H1 (cell line): ENCODE measurements around the gene MORC3. TPM values are rescaled to one million over a fixed set of nuclear protein-coding genes. Genes with fewer than 3 reads are reported as not detected.

Experiments used
- GABPA ChIP-seq: IDR thresholded peaks from 2 replicates; pipeline ENCODE4 v1.6.1; 2011; ENCODE audit warnings: mild to moderate bottlenecking, low read length, moderate library complexity, borderline replicate concordance; ENCODE audit not compliant: insufficient read depth
- KDM4A ChIP-seq: IDR thresholded peaks from one replicate; pipeline ENCODE4 v1.7.1; 2012; ENCODE audit warnings: low read depth, mild to moderate bottlenecking, moderate library complexity, low read length, inconsistent platforms; ENCODE audit not compliant: severe bottlenecking
- RBBP5 ChIP-seq: IDR thresholded peaks from 2 replicates; pipeline ENCODE4 v1.7.1; 2012; ENCODE audit warnings: low read depth, mild to moderate bottlenecking, inconsistent platforms, low read length, moderate library complexity, borderline replicate concordance
- RNF2 ChIP-seq: fragments of 200-900, 300-1000 bp; sonication (generic); IDR thresholded peaks from 2 replicates; pipeline ENCODE4 v1.7.1; 2016; ENCODE audit warnings: borderline replicate concordance, low read depth, mild to moderate bottlenecking, antibody characterized with exemption, low read length; ENCODE audit not compliant: poor library complexity, severe bottlenecking; ENCODE audit errors: missing control alignments
- polyA plus RNA-seq, 7 experiments: library from polyadenylated mRNA; depleted of rRNA in 3 of 7; stranded (reverse) in 5 of 7; unstranded in 2 of 7; fragments of >200 nt in 5 of 7; fragments of 200-250 nt in 2 of 7; gene quantifications; 1 replicate in 5 of 7; 2 replicates in 1 of 7; 4 replicates in 1 of 7; pipeline versions ENCODE4 v1.2.1 to v1.2.3, GENCODE V29; 2011 to 2013; ENCODE audit warnings: missing spikeins in 2 of 7, mixed read lengths in 2 of 7
- total RNA-seq: library from RNA; stranded (reverse); fragmentation: NEBNext Ultra II Directional; extraction: Animal tissue kit (Norgen Biotek cat#: 25700); gene quantifications from 2 replicates; pipeline ENCODE4 v1.2.1, GENCODE V29; 2021
- TF ChIP-seq, protein P1 (sequence below): IDR thresholded peaks from 2 replicates; pipeline ENCODE4 v1.6.1; 2011; ENCODE audit warnings: low read length, improper control_type of control experiment

The MORC3 gene
- total and polyA plus RNA-seq, 2 of the 8 experiments (the other 6 are each of a cell fraction or from before 2014, with no cell fraction given): 5.0 to 20.4 TPM

DNA sequence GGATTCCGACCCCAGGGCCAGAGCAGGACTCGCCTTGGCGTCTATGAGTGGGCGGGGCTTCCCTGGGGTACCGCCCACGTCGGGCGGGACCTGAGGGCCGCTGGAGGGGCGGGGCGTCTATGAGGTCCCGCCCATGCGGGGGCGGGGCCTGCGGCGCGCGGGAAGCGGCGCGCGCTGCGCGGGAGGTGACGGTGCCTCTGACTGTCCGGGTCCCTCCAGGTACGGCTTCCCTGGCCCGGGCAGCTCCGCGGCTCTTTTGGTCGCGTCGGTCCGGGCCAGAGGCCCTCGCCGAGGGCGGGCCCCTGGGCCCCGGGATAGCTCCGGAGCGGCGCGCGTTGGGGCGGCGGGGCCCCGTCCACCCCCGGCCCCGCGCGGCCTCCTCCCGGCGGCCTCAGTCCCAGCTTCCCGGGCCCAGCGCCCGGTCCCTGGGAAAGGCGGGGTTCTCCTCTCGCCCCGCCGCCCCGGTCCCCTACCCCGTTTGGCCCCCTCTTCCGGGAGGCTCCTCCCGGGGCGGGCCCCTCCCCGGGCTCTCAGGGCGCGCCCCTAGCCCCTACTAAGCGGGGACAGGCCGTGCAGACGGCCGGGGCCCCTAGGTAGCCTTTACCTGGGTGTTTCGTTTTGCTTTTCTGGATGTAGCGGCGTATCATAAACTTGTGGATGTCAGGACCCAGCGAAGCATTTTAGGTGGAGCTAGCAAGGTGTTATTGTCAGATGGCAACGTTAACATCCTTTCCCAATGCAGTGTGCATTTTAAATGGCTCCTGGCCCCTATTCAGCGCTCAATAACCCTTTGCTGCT lies 65.4 kb downstream of the MORC3 start, which contains the start of gene CHAF1B (continued):
- TF ChIP-seq GABPA (no peak), KDM4A (peak; percentile 58), RBBP5 (peak; percentile 21; the same call in 1 of the 2 replicates), RNF2 (no peak)
- TF ChIP-seq, protein P1, sequence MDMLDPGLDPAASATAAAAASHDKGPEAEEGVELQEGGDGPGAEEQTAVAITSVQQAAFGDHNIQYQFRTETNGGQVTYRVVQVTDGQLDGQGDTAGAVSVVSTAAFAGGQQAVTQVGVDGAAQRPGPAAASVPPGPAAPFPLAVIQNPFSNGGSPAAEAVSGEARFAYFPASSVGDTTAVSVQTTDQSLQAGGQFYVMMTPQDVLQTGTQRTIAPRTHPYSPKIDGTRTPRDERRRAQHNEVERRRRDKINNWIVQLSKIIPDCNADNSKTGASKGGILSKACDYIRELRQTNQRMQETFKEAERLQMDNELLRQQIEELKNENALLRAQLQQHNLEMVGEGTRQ: no peak
